Measurements from ENCODE around the gene LDLRAD4.

DNA sequence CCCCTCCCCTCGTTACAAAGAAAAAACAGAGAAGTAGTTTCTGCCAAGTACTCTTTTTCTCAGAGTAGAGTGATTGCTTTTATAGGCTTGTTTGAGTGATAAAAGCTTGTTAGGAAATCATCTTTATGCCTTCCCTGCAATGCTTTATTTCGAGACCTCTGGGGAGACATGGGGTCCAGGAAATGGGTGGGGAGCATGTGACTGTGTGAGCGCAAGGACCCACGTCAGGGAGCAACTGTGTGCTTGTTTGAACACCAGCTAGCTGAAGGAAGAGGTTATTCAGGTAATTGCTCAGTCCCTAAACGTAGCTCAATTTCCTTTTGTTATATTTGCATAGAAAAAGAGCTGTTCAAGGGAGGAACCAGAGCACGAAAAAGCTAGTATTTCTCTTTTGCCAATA is 320.5 kb downstream of the LDLRAD4 start:
- TF ChIP-seq, protein P1, sequence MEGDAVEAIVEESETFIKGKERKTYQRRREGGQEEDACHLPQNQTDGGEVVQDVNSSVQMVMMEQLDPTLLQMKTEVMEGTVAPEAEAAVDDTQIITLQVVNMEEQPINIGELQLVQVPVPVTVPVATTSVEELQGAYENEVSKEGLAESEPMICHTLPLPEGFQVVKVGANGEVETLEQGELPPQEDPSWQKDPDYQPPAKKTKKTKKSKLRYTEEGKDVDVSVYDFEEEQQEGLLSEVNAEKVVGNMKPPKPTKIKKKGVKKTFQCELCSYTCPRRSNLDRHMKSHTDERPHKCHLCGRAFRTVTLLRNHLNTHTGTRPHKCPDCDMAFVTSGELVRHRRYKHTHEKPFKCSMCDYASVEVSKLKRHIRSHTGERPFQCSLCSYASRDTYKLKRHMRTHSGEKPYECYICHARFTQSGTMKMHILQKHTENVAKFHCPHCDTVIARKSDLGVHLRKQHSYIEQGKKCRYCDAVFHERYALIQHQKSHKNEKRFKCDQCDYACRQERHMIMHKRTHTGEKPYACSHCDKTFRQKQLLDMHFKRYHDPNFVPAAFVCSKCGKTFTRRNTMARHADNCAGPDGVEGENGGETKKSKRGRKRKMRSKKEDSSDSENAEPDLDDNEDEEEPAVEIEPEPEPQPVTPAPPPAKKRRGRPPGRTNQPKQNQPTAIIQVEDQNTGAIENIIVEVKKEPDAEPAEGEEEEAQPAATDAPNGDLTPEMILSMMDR (conservative IDR thresholded peaks at IDR 0.05; ENCODE audit: low read depth, low read length) = no peak
- TF ChIP-seq EZH2 (IDR thresholded peaks at IDR 0.05; ENCODE audit: borderline replicate concordance, low read depth, low read length, poor library complexity, severe bottlenecking) = no peak

Data from A673 (cell line).